ENCODE results near the gene PCDHA9.
"Not testable (repeated sequence)": the region's sequence is repeated elsewhere in the genome, so short reads cannot be mapped to it uniquely, and the experiment has no call there.

The PCDHA9 gene

GRCh38 chr5:140833993-140834392 lies 14.2 kb upstream of the PCDHA9 start, which contains the start of gene PCDHA7:
PCDHA7 (plus strand) TSS chr5:140834269; CDS start chr5:140834384, 115 bp downstream.
- TF ChIP-seq, protein P1, sequence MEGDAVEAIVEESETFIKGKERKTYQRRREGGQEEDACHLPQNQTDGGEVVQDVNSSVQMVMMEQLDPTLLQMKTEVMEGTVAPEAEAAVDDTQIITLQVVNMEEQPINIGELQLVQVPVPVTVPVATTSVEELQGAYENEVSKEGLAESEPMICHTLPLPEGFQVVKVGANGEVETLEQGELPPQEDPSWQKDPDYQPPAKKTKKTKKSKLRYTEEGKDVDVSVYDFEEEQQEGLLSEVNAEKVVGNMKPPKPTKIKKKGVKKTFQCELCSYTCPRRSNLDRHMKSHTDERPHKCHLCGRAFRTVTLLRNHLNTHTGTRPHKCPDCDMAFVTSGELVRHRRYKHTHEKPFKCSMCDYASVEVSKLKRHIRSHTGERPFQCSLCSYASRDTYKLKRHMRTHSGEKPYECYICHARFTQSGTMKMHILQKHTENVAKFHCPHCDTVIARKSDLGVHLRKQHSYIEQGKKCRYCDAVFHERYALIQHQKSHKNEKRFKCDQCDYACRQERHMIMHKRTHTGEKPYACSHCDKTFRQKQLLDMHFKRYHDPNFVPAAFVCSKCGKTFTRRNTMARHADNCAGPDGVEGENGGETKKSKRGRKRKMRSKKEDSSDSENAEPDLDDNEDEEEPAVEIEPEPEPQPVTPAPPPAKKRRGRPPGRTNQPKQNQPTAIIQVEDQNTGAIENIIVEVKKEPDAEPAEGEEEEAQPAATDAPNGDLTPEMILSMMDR (IDR thresholded peaks at IDR 0.05; ENCODE audit: low read depth, low read length): no peak
- in situ Hi-C loops (cut with HindIII; ENCODE audit: low sequenced_read_pairs): no loop called here
- no peak within 1 kb of the TSS for H3K4me3 ChIP-seq (ENCODE audit: low read depth, low read length)
- DNase-seq (ENCODE audit: low read depth, low spot score): peak; percentile 7

DNA sequence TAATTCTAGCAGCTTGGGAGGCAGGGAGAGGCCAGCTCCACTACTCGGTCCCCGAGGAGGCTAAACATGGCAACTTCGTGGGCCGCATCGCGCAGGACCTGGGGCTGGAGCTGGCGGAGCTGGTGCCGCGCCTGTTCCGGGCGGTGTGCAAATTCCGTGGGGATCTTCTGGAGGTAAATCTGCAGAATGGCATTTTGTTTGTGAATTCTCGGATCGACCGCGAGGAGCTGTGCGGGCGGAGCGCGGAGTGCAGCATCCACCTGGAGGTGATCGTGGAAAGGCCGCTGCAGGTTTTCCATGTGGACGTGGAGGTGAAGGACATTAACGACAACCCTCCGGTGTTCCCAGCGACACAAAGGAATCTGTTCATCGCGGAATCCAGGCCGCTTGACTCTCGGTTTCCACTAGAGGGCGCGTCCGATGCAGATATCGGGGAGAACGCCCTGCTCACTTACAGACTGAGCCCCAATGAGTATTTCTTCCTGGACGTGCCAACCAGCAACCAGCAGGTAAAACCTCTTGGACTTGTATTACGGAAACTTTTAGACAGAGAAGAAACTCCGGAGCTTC lies 13.7 kb upstream of the PCDHA9 start:
- DNase-seq (ENCODE audit: low read depth, low spot score); in situ Hi-C loops (cut with HindIII; ENCODE audit: low sequenced_read_pairs); H3K4me3 ChIP-seq (ENCODE audit: low read depth, low read length): not testable (repeated sequence)

DNA sequence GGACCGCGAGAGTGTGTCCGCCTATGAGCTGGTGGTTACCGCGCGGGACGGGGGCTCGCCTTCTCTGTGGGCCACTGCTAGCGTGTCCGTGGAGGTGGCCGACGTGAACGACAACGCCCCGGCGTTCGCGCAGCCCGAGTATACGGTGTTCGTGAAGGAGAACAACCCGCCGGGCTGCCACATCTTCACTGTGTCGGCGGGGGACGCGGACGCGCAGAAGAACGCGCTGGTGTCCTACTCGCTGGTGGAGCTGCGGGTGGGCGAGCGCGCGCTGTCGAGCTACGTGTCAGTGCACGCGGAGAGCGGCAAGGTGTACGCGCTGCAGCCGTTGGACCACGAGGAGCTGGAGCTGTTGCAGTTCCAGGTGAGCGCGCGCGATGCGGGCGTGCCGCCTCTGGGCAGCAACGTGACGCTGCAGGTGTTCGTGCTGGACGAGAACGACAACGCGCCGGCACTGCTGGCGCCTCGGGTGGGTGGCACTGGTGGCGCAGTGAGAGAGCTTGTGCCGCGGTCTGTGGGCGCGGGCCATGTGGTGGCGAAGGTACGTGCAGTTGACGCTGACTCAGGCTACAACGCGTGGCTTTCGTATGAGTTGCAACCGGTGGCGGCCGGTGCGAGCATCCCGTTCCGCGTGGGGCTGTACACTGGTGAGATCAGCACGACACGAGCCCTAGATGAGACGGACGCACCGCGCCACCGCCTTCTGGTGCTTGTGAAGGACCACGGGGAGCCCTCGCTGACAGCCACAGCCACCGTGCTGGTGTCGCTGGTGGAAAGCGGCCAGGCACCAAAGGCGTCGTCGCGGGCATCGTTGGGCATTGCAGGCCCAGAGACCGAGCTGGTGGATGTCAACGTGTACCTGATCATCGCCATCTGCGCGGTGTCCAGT lies 12.3 kb upstream of the PCDHA9 start:
- no peak overlapping the region for H3K4me3 ChIP-seq (ENCODE audit: low read depth, low read length)
- TF ChIP-seq, protein P1 (IDR thresholded peaks at IDR 0.05; ENCODE audit: low read depth, low read length): no peak
- DNase-seq (ENCODE audit: low read depth, low spot score): no peak
- in situ Hi-C loops (cut with HindIII; ENCODE audit: low sequenced_read_pairs): no loop called here

- TF ChIP-seq, protein P1 (IDR thresholded peaks at IDR 0.05; ENCODE audit: low read depth, low read length): peak; percentile 21
- H3K4me3 ChIP-seq (ENCODE audit: low read depth, low read length): no peak within 1 kb of the TSS
- in situ Hi-C loops (cut with HindIII; ENCODE audit: low sequenced_read_pairs): no loop called here
- no peak for DNase-seq (ENCODE audit: low read depth, low spot score)
Observed at GRCh38 chr5:140840978-140841962, 6.9 kb upstream of the PCDHA9 start, which contains the start of gene PCDHA8. PCDHA8 (plus strand) TSS chr5:140841187; CDS start chr5:140841322, 135 bp downstream.

GRCh38 chr5:140842798-140843733 lies 5.1 kb upstream of the PCDHA9 start:
- no peak for DNase-seq (ENCODE audit: low read depth, low spot score)
- TF ChIP-seq, protein P1 (IDR thresholded peaks at IDR 0.05; ENCODE audit: low read depth, low read length): no peak
- in situ Hi-C loops (cut with HindIII; ENCODE audit: low sequenced_read_pairs): no loop called here
- no peak overlapping the region for H3K4me3 ChIP-seq (ENCODE audit: low read depth, low read length)

DNA sequence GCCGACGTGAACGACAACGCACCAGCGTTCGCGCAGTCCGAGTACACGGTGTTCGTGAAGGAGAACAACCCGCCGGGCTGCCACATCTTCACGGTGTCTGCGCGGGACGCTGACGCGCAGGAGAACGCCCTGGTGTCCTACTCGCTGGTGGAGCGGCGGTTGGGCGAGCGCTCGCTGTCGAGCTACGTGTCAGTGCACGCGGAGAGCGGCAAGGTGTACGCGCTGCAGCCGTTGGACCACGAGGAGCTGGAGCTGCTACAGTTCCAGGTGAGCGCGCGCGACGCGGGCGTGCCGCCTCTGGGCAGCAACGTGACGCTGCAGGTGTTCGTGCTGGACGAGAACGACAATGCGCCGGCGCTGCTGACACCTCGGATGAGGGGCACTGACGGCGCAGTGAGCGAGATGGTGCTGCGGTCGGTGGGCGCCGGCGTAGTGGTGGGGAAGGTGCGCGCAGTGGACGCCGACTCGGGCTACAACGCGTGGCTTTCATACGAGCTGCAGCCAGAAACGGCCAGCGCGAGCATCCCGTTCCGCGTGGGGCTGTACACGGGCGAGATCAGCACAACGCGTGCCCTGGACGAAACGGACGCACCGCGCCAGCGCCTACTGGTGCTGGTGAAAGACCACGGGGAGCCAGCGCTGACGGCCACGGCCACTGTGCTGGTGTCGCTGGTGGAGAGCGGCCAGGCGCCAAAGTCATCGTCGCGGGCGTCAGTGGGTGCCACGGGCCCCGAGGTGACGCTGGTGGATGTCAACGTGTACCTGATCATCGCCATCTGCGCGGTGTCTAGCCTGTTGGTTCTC lies 1.9 kb downstream of the PCDHA9 start:
- DNase-seq (ENCODE audit: low read depth, low spot score); H3K4me3 ChIP-seq (ENCODE audit: low read depth, low read length); in situ Hi-C loops (cut with HindIII; ENCODE audit: low sequenced_read_pairs): not testable (repeated sequence)

Data from astrocyte of the spinal cord (primary cell).